Activated CD4-positive, alpha-beta memory T cell treated with anti-CD3 and anti-CD28 coated beads, Interleukin-2, amount 10 ng/mL, durations not matched to agents 7 days and 5 days (primary cell): ENCODE data around the gene MAN2C1. TPM values are rescaled to one million over a fixed set of nuclear protein-coding genes. Genes with fewer than 3 reads are reported as not detected.
"Not testable (repeated sequence)": the region's sequence is repeated elsewhere in the genome, so short reads cannot be mapped to it uniquely, and the experiment has no call there.

ENCODE experiments used
- CTCF ChIA-PET: fragments of 350-600 bp; sonication (Branson Sonifier 250); formaldehyde crosslinking; loops from one replicate; lab custom pipeline; 2021; ENCODE audit warnings: antibody characterized with exemption, inconsistent platforms; lab: Charles Lee
- POLR2A ChIA-PET: fragments of 350-600 bp; sonication (Branson Sonifier 250); formaldehyde crosslinking; loops from one replicate; lab custom pipeline; 2021; ENCODE audit warnings: antibody characterized with exemption; lab: Charles Lee
- DNase-seq: peaks from one replicate; pipeline ENCODE4 v3.0.0-alpha.2; 2020
- H3K27ac Mint-ChIP-seq: one replicate; pipeline ENCODE4 v1.8.0; 2021; ENCODE audit warnings: mild to moderate bottlenecking, mixed read lengths
- H3K27me3 Mint-ChIP-seq: one replicate; pipeline ENCODE4 v1.8.0; 2021; ENCODE audit warnings: mixed read lengths
- H3K36me3 Mint-ChIP-seq: one replicate; pipeline ENCODE4 v1.8.0; 2021; ENCODE audit warnings: low read depth, mixed read lengths
- H3K4me1 Mint-ChIP-seq: one replicate; pipeline ENCODE4 v1.8.0; 2021; ENCODE audit warnings: mixed read lengths
- H3K4me3 Mint-ChIP-seq: one replicate; pipeline ENCODE4 v1.8.0; 2021; ENCODE audit warnings: mild to moderate bottlenecking, mixed read lengths
- H3K9me3 Mint-ChIP-seq: one replicate; pipeline ENCODE4 v1.8.0; 2021; ENCODE audit warnings: mixed read lengths
- total RNA-seq, 2 experiments: library from RNA; stranded (reverse); gene quantifications; one replicate each; pipeline ENCODE4 v1.2.3, GENCODE V29; 2021

Gene MAN2C1
- total RNA-seq, 2 experiments from 2014 or later = 174 to 196 TPM

- no peak for DNase-seq
- Mint-ChIP-seq H3K4me3 (no peak overlapping the region), H3K27ac (no peak overlapping the region), H3K27me3 (no peaks in the 10 kb centered on the region), H3K36me3 (peaks cover 15% of the 10 kb centered on the region), H3K4me1 (peaks cover 26% of the 10 kb centered on the region), H3K9me3 (no peaks in the 10 kb centered on the region)
- CTCF ChIA-PET = no interaction called here
- POLR2A ChIA-PET = interaction anchor here (1.3 kb wide), 1 partner anchor 29 kb away, joined by 3 read pairs; the partner anchor contains the start of gene MAN2C1
Measured at GRCh38 chr15:75338661-75339240, 29.7 kb downstream of the MAN2C1 start.

- ChIA-PET CTCF (interaction anchor here (1.0 to 3.2 kb wide), 2 partner anchors 32 to 33 kb away, joined by 3 to 25 read pairs; partner anchors contain the start of gene MAN2C1), POLR2A (interaction anchor here (0.7 to 3.4 kb wide), 6 partner anchors 10 to 304 kb away, joined by 3 to 23 read pairs (median 4); partner anchors contain the start of genes IMP3, MAN2C1 and NEIL1)
- peaks cover 3% of the 10 kb centered on the region for H3K27me3 Mint-ChIP-seq
- H3K36me3 Mint-ChIP-seq = peaks cover 9% of the 10 kb centered on the region
- H3K4me3 Mint-ChIP-seq = peak within 1 kb of the TSS; percentile 93
- peak; percentile 88 for DNase-seq
- peaks cover 26% of the 10 kb centered on the region for H3K4me1 Mint-ChIP-seq
- H3K9me3 Mint-ChIP-seq = no peaks in the 10 kb centered on the region
- H3K27ac Mint-ChIP-seq = peak within 1 kb of the TSS; percentile 80
Measured at GRCh38 chr15:75335705-75336355, 32.6 kb downstream of the MAN2C1 start, which contains the start of gene COMMD4. TSS of gene COMMD4 (plus strand) at chr15:75336063. CDS start at chr15:75336090, 27 bp downstream.

GRCh38 chr15:75335313-75335704, 33.1 kb downstream of the MAN2C1 start:
- no peak for DNase-seq
- ChIA-PET CTCF (interaction anchor here (1.0 to 3.2 kb wide), 2 partner anchors 32 to 34 kb away, joined by 3 to 25 read pairs; partner anchors contain the start of gene MAN2C1), POLR2A (interaction anchor here (0.8 to 3.4 kb wide), 6 partner anchors 11 to 43 kb away, joined by 3 to 23 read pairs (median 4); partner anchors contain the start of genes MAN2C1 and NEIL1)
- H3K27ac Mint-ChIP-seq = no peak overlapping the region
- peaks cover 7% of the 10 kb centered on the region for H3K36me3 Mint-ChIP-seq
- no peaks in the 10 kb centered on the region for H3K9me3 Mint-ChIP-seq
- H3K27me3 Mint-ChIP-seq = peaks cover 3% of the 10 kb centered on the region
- H3K4me3 Mint-ChIP-seq = peak overlapping the region; percentile 93
- H3K4me1 Mint-ChIP-seq = peaks cover 26% of the 10 kb centered on the region

- not testable (repeated sequence) for DNase-seq, H3K36me3 Mint-ChIP-seq, H3K27me3 Mint-ChIP-seq, H3K9me3 Mint-ChIP-seq, H3K4me3 Mint-ChIP-seq, H3K27ac Mint-ChIP-seq
- ChIA-PET POLR2A (interaction anchor here (3.4 kb wide), 1 partner anchor 34 kb away, joined by 23 read pairs; the partner anchor contains the start of gene MAN2C1), CTCF (interaction anchor here (3.2 kb wide), 1 partner anchor 34 kb away, joined by 25 read pairs; the partner anchor contains the start of gene MAN2C1)
- peaks cover 26% of the 10 kb centered on the region for H3K4me1 Mint-ChIP-seq
Measured at GRCh38 chr15:75333654-75334419, 34.6 kb downstream of the MAN2C1 start.

- H3K36me3 Mint-ChIP-seq, CTCF ChIA-PET, H3K9me3 Mint-ChIP-seq, H3K27ac Mint-ChIP-seq, H3K27me3 Mint-ChIP-seq, DNase-seq, H3K4me3 Mint-ChIP-seq, POLR2A ChIA-PET: not testable (repeated sequence)
- peaks cover 18% of the 10 kb centered on the region for H3K4me1 Mint-ChIP-seq
Measured at GRCh38 chr15:75332093-75332492, 36.3 kb downstream of the MAN2C1 start.

- Mint-ChIP-seq H3K4me3 (no peak overlapping the region), H3K9me3 (no peaks in the 10 kb centered on the region), H3K27ac (no peak overlapping the region), H3K4me1 (no peaks in the 10 kb centered on the region), H3K27me3 (peaks cover 3% of the 10 kb centered on the region), H3K36me3 (no peaks in the 10 kb centered on the region)
- ChIA-PET POLR2A (no interaction called here), CTCF (interaction anchor here (1.1 kb wide), 1 partner anchor 39 kb away, joined by 3 read pairs; the partner anchor contains the start of gene MAN2C1)
- no peak for DNase-seq
Measured at GRCh38 chr15:75329571-75329970, 38.8 kb downstream of the MAN2C1 start.

- H3K4me1 Mint-ChIP-seq = no peaks in the 10 kb centered on the region
- no peak overlapping the region for H3K27ac Mint-ChIP-seq
Measured at GRCh38 chr15:75328493-75329314, 39.7 kb downstream of the MAN2C1 start.

GRCh38 chr15:75327491-75327890, 40.9 kb downstream of the MAN2C1 start:
- POLR2A ChIA-PET = no interaction called here
- H3K27ac Mint-ChIP-seq = no peak overlapping the region

More at GRCh38 chr15:75328493-75329314, 39.7 kb downstream of the MAN2C1 start:
- ChIA-PET CTCF (interaction anchor here (1.1 to 1.3 kb wide), 2 partner anchors 39 to 299 kb away, joined by 3 to 4 read pairs; partner anchors contain the start of gene MAN2C1), POLR2A (interaction anchor here (0.9 kb wide), 1 partner anchor 42 kb away, joined by 3 read pairs; no protein-coding TSS in a partner anchor)
- H3K27me3 Mint-ChIP-seq = peaks cover 5% of the 10 kb centered on the region
- no peak overlapping the region for H3K4me3 Mint-ChIP-seq
- H3K36me3 Mint-ChIP-seq = no peaks in the 10 kb centered on the region
- no peak for DNase-seq
- H3K9me3 Mint-ChIP-seq = no peaks in the 10 kb centered on the region

GRCh38 chr15:75327005-75327404, 41.4 kb downstream of the MAN2C1 start:
- no peaks in the 10 kb centered on the region for H3K4me1 Mint-ChIP-seq
- no peak overlapping the region for H3K4me3 Mint-ChIP-seq
- POLR2A ChIA-PET = no interaction called here
- peaks cover 7% of the 10 kb centered on the region for H3K27me3 Mint-ChIP-seq
- CTCF ChIA-PET = interaction anchor here (1.1 kb wide), 1 partner anchor 41 kb away, joined by 3 read pairs; the partner anchor contains the start of gene MAN2C1
- H3K36me3 Mint-ChIP-seq = no peaks in the 10 kb centered on the region
- no peak for DNase-seq
- H3K27ac Mint-ChIP-seq = no peak overlapping the region
- no peaks in the 10 kb centered on the region for H3K9me3 Mint-ChIP-seq

More at GRCh38 chr15:75327491-75327890, 40.9 kb downstream of the MAN2C1 start:
- no peak for DNase-seq
- CTCF ChIA-PET = interaction anchor here (1.1 to 1.3 kb wide), 2 partner anchors 41 to 298 kb away, joined by 3 to 4 read pairs; partner anchors contain the start of gene MAN2C1
- H3K4me1 Mint-ChIP-seq = no peaks in the 10 kb centered on the region
- peaks cover 7% of the 10 kb centered on the region for H3K27me3 Mint-ChIP-seq
- H3K9me3 Mint-ChIP-seq = no peaks in the 10 kb centered on the region
- no peaks in the 10 kb centered on the region for H3K36me3 Mint-ChIP-seq
- H3K4me3 Mint-ChIP-seq = no peak overlapping the region

- POLR2A ChIA-PET = no interaction called here
- H3K27ac Mint-ChIP-seq = no peak overlapping the region
- H3K9me3 Mint-ChIP-seq = no peaks in the 10 kb centered on the region
Measured at GRCh38 chr15:75325922-75326321, 42.5 kb downstream of the MAN2C1 start.

GRCh38 chr15:75321711-75322110, 46.7 kb downstream of the MAN2C1 start:
- CTCF ChIA-PET = interaction anchor here (1.4 kb wide), 1 partner anchor 46 kb away, joined by 3 read pairs; no protein-coding TSS in a partner anchor
- Mint-ChIP-seq H3K4me1 (peaks cover 9% of the 10 kb centered on the region), H3K27me3 (peaks cover 10% of the 10 kb centered on the region), H3K9me3 (no peaks in the 10 kb centered on the region), H3K4me3 (no peak overlapping the region), H3K36me3 (no peaks in the 10 kb centered on the region), H3K27ac (no peak overlapping the region)
- DNase-seq = no peak
- POLR2A ChIA-PET = no interaction called here

More at GRCh38 chr15:75325922-75326321, 42.5 kb downstream of the MAN2C1 start:
- Mint-ChIP-seq H3K4me3 (no peak overlapping the region), H3K27me3 (peaks cover 10% of the 10 kb centered on the region), H3K36me3 (no peaks in the 10 kb centered on the region), H3K4me1 (no peaks in the 10 kb centered on the region)
- DNase-seq = no peak
- CTCF ChIA-PET = no interaction called here
